CD4-positive, alpha-beta T cell treated with Interleukin-12 subunit alpha and Interleukin-12 subunit beta, for 1 hour (primary cell): ENCODE measurements around the gene PLEKHJ1.

Source experiments
- DNase-seq: peaks from one replicate; pipeline ENCODE4 v3.0.0-alpha.2; 2020

PLEKHJ1 gene

GRCh38 chr19:2234996-2235380 lies 1.1 kb downstream of the PLEKHJ1 start:
- no peak for DNase-seq

- DNase-seq = no peak
Measured at GRCh38 chr19:2233601-2234280, 2.4 kb downstream of the PLEKHJ1 start.

GRCh38 chr19:2232286-2233151 lies 3.6 kb downstream of the PLEKHJ1 start:
- DNase-seq = no peak

- no peak for DNase-seq
Measured at GRCh38 chr19:2231621-2232221, 4.4 kb downstream of the PLEKHJ1 start.

- no peak for DNase-seq
Measured at GRCh38 chr19:2230807-2231533, 5.2 kb downstream of the PLEKHJ1 start.

- DNase-seq = no peak
Measured at GRCh38 chr19:2230033-2230531, 6.0 kb downstream of the PLEKHJ1 start.

GRCh38 chr19:2229103-2230032 lies 6.8 kb downstream of the PLEKHJ1 start:
- DNase-seq = no peak

GRCh38 chr19:2228157-2229030 lies 7.7 kb downstream of the PLEKHJ1 start:
- DNase-seq = no peak

GRCh38 chr19:2227415-2228156 lies 8.5 kb downstream of the PLEKHJ1 start:
- no peak for DNase-seq

GRCh38 chr19:2226840-2227360 lies 9.2 kb downstream of the PLEKHJ1 start:
- no peak for DNase-seq

- no peak for DNase-seq
Measured at GRCh38 chr19:2226051-2226839, 9.9 kb downstream of the PLEKHJ1 start.

- no peak for DNase-seq
Measured at GRCh38 chr19:2225415-2226050, 10.6 kb downstream of the PLEKHJ1 start.

- DNase-seq = no peak
Measured at GRCh38 chr19:2224754-2225349, 11.3 kb downstream of the PLEKHJ1 start.

- no peak for DNase-seq
Measured at GRCh38 chr19:2223959-2224358, 12.2 kb downstream of the PLEKHJ1 start.

GRCh38 chr19:2223391-2223790 lies 12.7 kb downstream of the PLEKHJ1 start:
- DNase-seq = no peak

GRCh38 chr19:2221918-2222317 lies 14.2 kb downstream of the PLEKHJ1 start:
- DNase-seq = no peak

- no peak for DNase-seq
Measured at GRCh38 chr19:2221250-2221831, 14.8 kb downstream of the PLEKHJ1 start.

GRCh38 chr19:2219726-2220125 lies 16.4 kb downstream of the PLEKHJ1 start:
- no peak for DNase-seq
